Naive B cell (primary cell): ENCODE measurements around the gene LPCAT1. TPM values are rescaled to one million over a fixed set of nuclear protein-coding genes. Genes with fewer than 3 reads are reported as not detected.

Experiments used
- ATAC-seq, 2 donors: fragments of 150-1000 bp; cut with Tn5 transposase; 2 replicates each; pipeline ENCODE4 v1.10.0; 2021; ENCODE audit warnings: low read depth in 2 of 2, mild to moderate bottlenecking in 2 of 2, moderate library complexity in 2 of 2
- DNase-seq: peaks from one replicate; pipeline ENCODE4 v3.0.0; 2022
- H3K27ac Mint-ChIP-seq, 6 donors: one replicate each; pipeline ENCODE4 v1.8.0; 2020 to 2022; ENCODE audit warnings: mild to moderate bottlenecking in 6 of 6, mixed read lengths in 6 of 6, moderate library complexity in 5 of 6, inconsistent platforms in 2 of 6
- H3K27me3 Mint-ChIP-seq, 3 donors: one replicate each; pipeline ENCODE4 v1.8.0; 2021 to 2022; ENCODE audit warnings: mixed read lengths in 3 of 3, mild to moderate bottlenecking in 1 of 3
- H3K36me3 Mint-ChIP-seq, 2 donors: one replicate each; pipeline ENCODE4 v1.8.0; 2020 to 2022; ENCODE audit warnings: mixed read lengths in 2 of 2, inconsistent platforms in 1 of 2, mild to moderate bottlenecking in 1 of 2
- H3K4me1 Mint-ChIP-seq, 3 donors: one replicate each; pipeline ENCODE4 v1.8.0; 2020 to 2022; ENCODE audit warnings: mixed read lengths in 3 of 3, inconsistent platforms in 1 of 3, mild to moderate bottlenecking in 1 of 3, moderate library complexity in 1 of 3
- H3K4me3 Mint-ChIP-seq, 8 donors: one replicate each; pipeline ENCODE4 v1.8.0; 2020 to 2022; ENCODE audit warnings: mild to moderate bottlenecking in 8 of 8, mixed read lengths in 8 of 8, moderate library complexity in 8 of 8, inconsistent platforms in 2 of 8
- H3K9me3 Mint-ChIP-seq, 7 donors: one replicate each; pipeline ENCODE4 v1.8.0; 2020 to 2022; ENCODE audit warnings: mixed read lengths in 7 of 7, mild to moderate bottlenecking in 5 of 7, inconsistent platforms in 2 of 7, moderate library complexity in 1 of 7
- polyA plus RNA-seq, 6 donors: library from polyadenylated mRNA; unstranded; fragments of 300-500 nt; fragmentation: Illumina TruSeq; gene quantifications; one replicate each; pipeline ENCODE4 v1.2.3, GENCODE V29; 2021; ENCODE audit warnings: low read depth in 6 of 6

Gene LPCAT1
- polyA plus RNA-seq, 6 donors from 2014 or later, result 19.5 to 63.3 (median 52.7) TPM

DNA sequence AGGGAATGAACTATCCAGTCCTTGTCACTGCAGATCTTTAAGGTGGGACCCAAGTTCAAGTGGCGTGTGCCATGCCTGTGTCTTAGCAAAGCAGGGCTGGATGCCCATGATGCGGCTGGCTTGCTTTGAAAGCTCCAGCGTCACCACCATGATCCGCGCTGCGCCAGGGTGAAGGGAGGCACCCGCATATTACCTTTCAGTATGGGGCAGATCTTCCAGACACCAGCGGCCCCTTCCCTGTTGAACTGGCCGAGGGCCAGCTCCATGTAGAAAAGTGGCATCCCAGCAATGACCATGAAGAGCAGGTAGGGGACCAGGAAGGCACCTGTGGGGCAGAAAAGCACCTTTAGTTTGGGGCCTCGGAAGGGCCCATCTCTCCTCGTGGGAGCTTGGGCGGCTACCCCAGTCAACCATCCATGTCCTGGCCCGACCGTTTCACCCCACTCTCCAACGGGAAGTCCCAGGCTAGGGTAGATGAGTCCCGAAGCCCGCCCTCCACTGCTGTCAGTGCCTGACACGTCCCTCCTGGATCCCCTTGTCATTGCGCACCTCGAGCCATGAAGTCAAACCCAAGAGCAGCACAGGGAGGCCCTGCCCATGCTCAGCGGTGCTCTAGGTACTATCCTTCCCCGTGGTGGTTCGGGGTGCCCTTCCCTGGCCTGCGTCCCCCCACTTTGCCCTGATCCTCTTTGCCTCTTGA is 82.4 kb downstream of the LPCAT1 start:
- no peak for ATAC-seq
- H3K4me3 Mint-ChIP-seq, result peak overlapping the region in 1 of 8 donors; percentile 36
- DNase-seq, result no peak
- peak overlapping the region in 1 of 6 donors; percentile 52 for H3K27ac Mint-ChIP-seq
- H3K9me3 Mint-ChIP-seq, result peaks cover 4 to 10% (median 6%) of the 10 kb centered on the region in 7 donors
- H3K27me3 Mint-ChIP-seq, result peaks cover 40 to 76% (median 59%) of the 10 kb centered on the region in 3 donors
- H3K36me3 Mint-ChIP-seq, result peaks cover 4 to 16% of the 10 kb centered on the region in 2 donors
- H3K4me1 Mint-ChIP-seq, result peaks cover 9 to 16% (median 15%) of the 10 kb centered on the region in 3 donors

DNA sequence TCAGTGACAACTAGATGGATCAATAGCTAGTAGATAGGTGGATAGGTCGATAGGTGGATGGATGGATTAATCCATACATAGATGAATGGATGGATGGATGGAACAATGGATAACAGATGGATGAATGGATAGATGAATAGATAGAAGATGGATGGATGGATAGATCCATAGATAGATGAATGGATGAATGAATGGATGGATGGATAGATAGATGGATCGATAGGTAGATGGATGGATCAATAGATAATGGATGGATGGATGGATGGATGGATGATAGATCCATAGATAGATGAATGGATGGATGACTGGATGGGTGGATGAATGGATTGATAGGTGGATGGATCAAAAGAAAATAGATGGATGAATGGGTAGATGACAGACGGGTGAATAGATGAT is 83.7 kb downstream of the LPCAT1 start:
- Mint-ChIP-seq H3K27me3 (peaks cover 40 to 72% (median 59%) of the 10 kb centered on the region in 3 donors), H3K9me3 (peaks cover 4 to 10% (median 6%) of the 10 kb centered on the region in 7 donors), H3K36me3 (peaks cover 4 to 16% of the 10 kb centered on the region in 2 donors), H3K4me1 (peaks cover 9 to 16% (median 15%) of the 10 kb centered on the region in 3 donors), H3K27ac (no peak overlapping the region), H3K4me3 (no peak overlapping the region)
- ATAC-seq (no peak), DNase-seq (no peak)

DNA sequence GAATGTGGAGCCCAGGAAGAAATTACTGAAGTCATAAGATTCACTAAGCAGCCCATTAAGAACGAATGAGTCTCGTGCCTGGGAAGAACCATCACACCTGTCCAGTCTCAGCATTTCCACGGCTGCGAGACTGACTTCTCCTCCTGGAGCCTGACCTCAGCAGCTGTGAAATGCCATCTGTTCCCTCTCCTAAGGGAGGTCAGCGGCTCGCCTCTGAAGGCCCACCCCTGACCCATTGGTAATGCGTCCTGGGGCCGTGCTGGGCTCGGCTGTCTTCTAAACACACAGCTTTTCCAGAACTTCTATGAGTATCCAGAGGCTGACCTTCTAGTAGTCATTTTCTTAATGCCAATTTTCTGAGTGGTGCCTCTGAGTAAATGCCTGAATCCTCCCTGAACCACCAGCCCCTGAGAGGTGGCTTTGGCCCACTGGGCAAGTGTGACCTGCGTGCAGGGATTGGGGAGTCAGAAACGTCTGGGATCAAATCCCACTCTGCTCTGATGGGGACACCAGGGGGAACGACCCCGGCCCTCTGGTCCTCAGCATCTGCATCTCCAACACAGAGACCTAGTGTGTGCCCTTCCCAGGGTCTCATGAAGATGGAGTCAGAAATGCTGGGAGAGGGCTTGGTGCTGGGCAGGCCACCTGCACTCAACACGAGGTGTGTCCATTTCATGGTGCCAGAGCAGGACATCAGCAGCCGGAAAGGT is 84.2 kb downstream of the LPCAT1 start:
- Mint-ChIP-seq H3K4me1 (peaks cover 9 to 16% (median 11%) of the 10 kb centered on the region in 3 donors), H3K27me3 (peaks cover 37 to 68% (median 56%) of the 10 kb centered on the region in 3 donors)

DNA sequence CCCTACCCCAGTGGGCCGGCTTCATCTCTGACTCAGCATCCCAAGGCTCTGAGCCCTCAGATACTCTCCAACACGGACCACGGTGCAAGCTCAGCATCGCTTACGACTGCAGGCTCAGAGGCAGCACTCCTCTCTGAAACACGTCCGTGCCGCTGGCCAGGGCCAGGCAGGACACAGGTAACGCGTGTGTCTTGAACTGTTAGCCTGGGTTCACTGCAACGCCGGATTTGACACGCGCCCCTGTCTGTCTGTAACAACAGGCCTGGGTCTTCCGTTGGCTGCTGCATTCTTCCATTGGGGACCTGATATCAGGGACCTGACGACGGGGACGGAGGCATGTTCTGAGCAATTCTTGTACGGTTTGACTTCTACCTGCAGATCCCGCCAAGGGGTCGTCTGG is 84.9 kb downstream of the LPCAT1 start:
- no peak overlapping the region for H3K27ac Mint-ChIP-seq
- no peak overlapping the region for H3K4me3 Mint-ChIP-seq
- no peak for ATAC-seq
- H3K36me3 Mint-ChIP-seq, result peaks cover 4 to 16% of the 10 kb centered on the region in 2 donors
- H3K9me3 Mint-ChIP-seq, result peaks cover 4 to 10% (median 6%) of the 10 kb centered on the region in 7 donors
- H3K27me3 Mint-ChIP-seq, result peaks cover 31 to 62% (median 50%) of the 10 kb centered on the region in 3 donors
- DNase-seq, result no peak
- peaks cover 4 to 11% (median 4%) of the 10 kb centered on the region in 3 donors for H3K4me1 Mint-ChIP-seq

More for the DNA sequence above, 84.2 kb downstream of the LPCAT1 start:
- no peak overlapping the region for H3K4me3 Mint-ChIP-seq
- DNase-seq (no peak), ATAC-seq (no peak)
- no peak overlapping the region for H3K27ac Mint-ChIP-seq
- peaks cover 4 to 10% (median 6%) of the 10 kb centered on the region in 7 donors for H3K9me3 Mint-ChIP-seq
- peaks cover 4 to 16% of the 10 kb centered on the region in 2 donors for H3K36me3 Mint-ChIP-seq

GRCh38 chr5:1437876-1438559 is 85.7 kb downstream of the LPCAT1 start:
- no peak for DNase-seq
- H3K36me3 Mint-ChIP-seq, result peaks cover 4 to 16% of the 10 kb centered on the region in 2 donors
- no peak for ATAC-seq
- H3K27me3 Mint-ChIP-seq, result peaks cover 28 to 60% (median 51%) of the 10 kb centered on the region in 3 donors
- no peak overlapping the region for H3K4me3 Mint-ChIP-seq
- H3K27ac Mint-ChIP-seq, result no peak overlapping the region
- H3K4me1 Mint-ChIP-seq, result peaks cover 0 to 4% (median 2%) of the 10 kb centered on the region in 3 donors
- H3K9me3 Mint-ChIP-seq, result peaks cover 6 to 12% (median 9%) of the 10 kb centered on the region in 7 donors

GRCh38 chr5:1437226-1437829 is 86.4 kb downstream of the LPCAT1 start:
- peaks cover 0 to 4% (median 0%) of the 10 kb centered on the region in 3 donors for H3K4me1 Mint-ChIP-seq
- H3K27ac Mint-ChIP-seq, result no peak overlapping the region
- peaks cover 26 to 53% (median 44%) of the 10 kb centered on the region in 3 donors for H3K27me3 Mint-ChIP-seq
- peak overlapping the region in 1 of 8 donors; percentile 58 for H3K4me3 Mint-ChIP-seq
- DNase-seq, result no peak
- peaks cover 4 to 16% of the 10 kb centered on the region in 2 donors for H3K36me3 Mint-ChIP-seq
- H3K9me3 Mint-ChIP-seq, result peaks cover 6 to 12% (median 9%) of the 10 kb centered on the region in 7 donors
- ATAC-seq, result no peak

GRCh38 chr5:1436681-1437080 is 87.1 kb downstream of the LPCAT1 start:
- H3K9me3 Mint-ChIP-seq, result peaks cover 6 to 12% (median 9%) of the 10 kb centered on the region in 7 donors
- no peak for DNase-seq
- peaks cover 26 to 47% (median 37%) of the 10 kb centered on the region in 3 donors for H3K27me3 Mint-ChIP-seq
- no peak for ATAC-seq
- H3K4me1 Mint-ChIP-seq, result peaks cover 0 to 4% (median 0%) of the 10 kb centered on the region in 3 donors
- H3K4me3 Mint-ChIP-seq, result no peak overlapping the region
- H3K27ac Mint-ChIP-seq, result no peak overlapping the region
- peaks cover 4 to 16% of the 10 kb centered on the region in 2 donors for H3K36me3 Mint-ChIP-seq

DNA sequence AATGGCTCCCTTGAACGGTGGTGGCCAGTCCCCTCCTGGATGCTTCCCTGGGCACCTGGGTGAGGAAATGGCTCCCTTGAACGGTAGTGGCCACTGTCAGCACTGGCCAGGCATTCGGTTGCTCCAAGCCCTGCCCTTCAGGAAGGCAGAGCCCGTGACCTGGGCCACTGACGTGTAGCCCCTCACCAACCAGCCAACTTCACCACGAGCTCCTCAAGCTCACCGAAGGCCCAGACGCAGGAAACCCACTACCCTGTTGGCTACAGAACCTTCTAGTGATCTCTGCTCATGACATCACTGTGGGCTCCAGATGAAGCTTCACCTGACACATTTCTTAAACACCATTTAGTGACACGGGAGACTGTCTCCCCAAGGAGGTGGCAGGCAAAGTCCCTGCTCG is 87.7 kb downstream of the LPCAT1 start:
- Mint-ChIP-seq H3K36me3 (peaks cover 4 to 14% of the 10 kb centered on the region in 2 donors), H3K4me3 (no peak overlapping the region), H3K9me3 (peaks cover 6 to 12% (median 9%) of the 10 kb centered on the region in 7 donors), H3K27ac (no peak overlapping the region), H3K4me1 (peaks cover 0 to 4% (median 0%) of the 10 kb centered on the region in 3 donors), H3K27me3 (peaks cover 23 to 41% (median 34%) of the 10 kb centered on the region in 3 donors)
- ATAC-seq (no peak), DNase-seq (no peak)

GRCh38 chr5:1435369-1435768 is 88.4 kb downstream of the LPCAT1 start:
- no peak for DNase-seq
- H3K27ac Mint-ChIP-seq, result no peak overlapping the region
- peaks cover 3 to 9% of the 10 kb centered on the region in 2 donors for H3K36me3 Mint-ChIP-seq
- H3K4me3 Mint-ChIP-seq, result no peak overlapping the region
- peaks cover 17 to 34% (median 32%) of the 10 kb centered on the region in 3 donors for H3K27me3 Mint-ChIP-seq
- H3K9me3 Mint-ChIP-seq, result peaks cover 4 to 14% (median 8%) of the 10 kb centered on the region in 7 donors
- ATAC-seq, result no peak
- peaks cover 0 to 4% (median 0%) of the 10 kb centered on the region in 3 donors for H3K4me1 Mint-ChIP-seq

DNA sequence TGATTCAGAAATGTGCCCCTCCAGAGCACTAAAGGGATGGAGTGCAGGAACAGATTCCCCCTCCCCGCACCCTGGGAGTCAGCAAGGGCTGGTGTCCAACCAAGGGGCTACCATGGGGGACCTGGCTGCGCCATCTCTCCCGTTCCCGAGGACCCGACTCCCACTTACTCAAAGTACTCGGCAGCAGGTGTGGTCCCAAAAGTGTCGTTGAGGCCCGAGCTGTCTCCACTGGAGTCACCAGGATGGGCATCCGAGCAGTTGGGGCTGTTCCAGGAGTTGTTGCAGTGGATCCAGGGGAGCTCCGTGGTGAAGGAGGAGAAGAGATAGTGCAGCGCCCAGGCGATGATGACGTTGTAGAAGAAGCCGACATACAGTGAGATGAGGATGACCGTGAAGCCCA is 91.5 kb downstream of the LPCAT1 start:
- Mint-ChIP-seq H3K4me3 (no peak overlapping the region), H3K27ac (no peak overlapping the region), H3K36me3 (peaks cover 0 to 19% of the 10 kb centered on the region in 2 donors), H3K4me1 (peaks cover 0 to 3% (median 0%) of the 10 kb centered on the region in 3 donors), H3K27me3 (peaks cover 7 to 22% (median 18%) of the 10 kb centered on the region in 3 donors), H3K9me3 (peaks cover 9 to 35% (median 27%) of the 10 kb centered on the region in 7 donors)
- ATAC-seq (no peak), DNase-seq (no peak)

DNA sequence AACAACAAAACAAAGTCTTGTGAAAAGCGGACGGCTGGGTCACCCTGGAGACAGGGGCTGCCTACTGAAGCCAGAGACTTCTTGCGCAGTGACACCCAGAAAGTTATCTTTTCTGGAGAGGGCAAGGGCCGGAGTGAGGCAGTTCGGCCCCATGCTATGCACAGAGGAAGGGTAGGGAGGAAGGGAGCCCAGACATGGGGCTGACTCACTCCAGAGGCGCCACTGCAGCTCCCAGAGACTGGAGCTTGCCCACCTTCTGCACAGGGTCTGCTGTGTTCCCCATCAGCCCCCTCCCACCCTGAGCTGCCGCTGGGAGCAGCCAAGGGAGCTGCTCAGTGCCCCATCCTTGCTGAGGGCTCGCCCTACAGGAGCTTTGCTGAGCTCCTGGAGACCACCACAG is 91.9 kb downstream of the LPCAT1 start:
- Mint-ChIP-seq H3K27ac (no peak overlapping the region), H3K4me3 (no peak overlapping the region), H3K36me3 (peaks cover 2 to 20% of the 10 kb centered on the region in 2 donors), H3K4me1 (no peaks in the 10 kb centered on the region), H3K27me3 (peaks cover 7 to 18% (median 14%) of the 10 kb centered on the region in 3 donors), H3K9me3 (peaks cover 9 to 39% (median 30%) of the 10 kb centered on the region in 7 donors)
- DNase-seq, result no peak
- no peak for ATAC-seq

GRCh38 chr5:1431021-1431811 is 92.5 kb downstream of the LPCAT1 start:
- no peak overlapping the region for H3K4me3 Mint-ChIP-seq
- no peaks in the 10 kb centered on the region for H3K4me1 Mint-ChIP-seq
- peaks cover 8 to 27% of the 10 kb centered on the region in 2 donors for H3K36me3 Mint-ChIP-seq
- H3K27ac Mint-ChIP-seq, result no peak overlapping the region
- H3K9me3 Mint-ChIP-seq, result peaks cover 14 to 46% (median 34%) of the 10 kb centered on the region in 7 donors
- H3K27me3 Mint-ChIP-seq, result peaks cover 7 to 16% (median 13%) of the 10 kb centered on the region in 3 donors
- no peak for ATAC-seq
- no peak for DNase-seq
